NAMALWA (cell line): Measurements from ENCODE around the gene CEMP1.

Source experiments
- DNase-seq: peaks from one replicate; pipeline ENCODE4 v3.0.0-alpha.2; 2015; ENCODE audit warnings: low spot score

CEMP1 gene

GRCh38 chr16:2483939-2484897, 47.0 kb downstream of the CEMP1 start:
- DNase-seq, result no peak

GRCh38 chr16:2482708-2483534, 48.3 kb downstream of the CEMP1 start:
- no peak for DNase-seq

GRCh38 chr16:2482249-2482648, 49.0 kb downstream of the CEMP1 start:
- DNase-seq, result no peak

- DNase-seq, result no peak
Observed at GRCh38 chr16:2481676-2482075, 49.5 kb downstream of the CEMP1 start.

GRCh38 chr16:2480948-2481347, 50.3 kb downstream of the CEMP1 start:
- DNase-seq, result no peak
